K562 (cell line): ENCODE results near the gene PAX5.

Experiments
- CTCF ChIP-seq, 3 experiments: IDR thresholded peaks in 2 of 3; conservative IDR thresholded peaks in 1 of 3; 2 replicates each; pipeline ENCODE4 v1.5.1; 2011 to 2012; ENCODE audit warnings: low read length in 3 of 3, mild to moderate bottlenecking in 3 of 3, control low read depth in 2 of 3, improper control_type of control experiment in 1 of 3, inconsistent platforms in 1 of 3, low read depth in 1 of 3, mixed read lengths in 1 of 3, moderate library complexity in 1 of 3; ENCODE audit not compliant: insufficient read depth in 2 of 3
- FOXK2 ChIP-seq, 2 experiments: fragments of 450-650 bp; IDR thresholded peaks in 1 of 2; conservative IDR thresholded peaks in 1 of 2; 2 replicates each; pipeline ENCODE4 v1.6.1; 2016; ENCODE audit warnings: low read depth in 2 of 2, mild to moderate bottlenecking in 1 of 2
- GTF2A2 ChIP-seq: IDR thresholded peaks from 2 replicates; pipeline ENCODE4 v1.6.1; 2016; ENCODE audit warnings: mild to moderate bottlenecking, missing genetic modification characterization, missing compliant biosample characterization
- MAFK ChIP-seq: IDR thresholded peaks from 2 replicates; pipeline ENCODE4 v1.6.1; 2011; ENCODE audit warnings: low read length, improper control_type of control experiment
- NFIC ChIP-seq: fragments of 450-650 bp; IDR thresholded peaks from 2 replicates; pipeline ENCODE4 v1.6.1; 2017; ENCODE audit warnings: mild to moderate bottlenecking, inconsistent platforms
- POLR2AphosphoS5 ChIP-seq: IDR thresholded peaks from 2 replicates; pipeline ENCODE4 v1.6.1; 2011; ENCODE audit warnings: mild to moderate bottlenecking, low read depth, low read length, moderate library complexity; ENCODE audit not compliant: control insufficient read depth, insufficient read depth
- ZNF274 ChIP-seq: IDR thresholded peaks from 2 replicates; pipeline ENCODE4 v1.6.1; 2011; ENCODE audit warnings: low read depth, mild to moderate bottlenecking, low read length, moderate library complexity, borderline replicate concordance
- ZNF282 ChIP-seq: sonication (generic); formaldehyde crosslinking; IDR thresholded peaks from 2 replicates; pipeline ENCODE4 v1.8.1; 2023; ENCODE audit warnings: missing genetic modification reagents
- TF ChIP-seq, protein P1 (sequence below), 2 experiments: fragments of 450-650 bp; formaldehyde crosslinking in 1 of 2; IDR thresholded peaks; 2 replicates each; pipeline versions ENCODE4 v1.4.0 to v1.6.1; 2014 to 2020; ENCODE audit warnings: mild to moderate bottlenecking in 2 of 2, borderline replicate concordance in 1 of 2, low read depth in 1 of 2

DNA sequence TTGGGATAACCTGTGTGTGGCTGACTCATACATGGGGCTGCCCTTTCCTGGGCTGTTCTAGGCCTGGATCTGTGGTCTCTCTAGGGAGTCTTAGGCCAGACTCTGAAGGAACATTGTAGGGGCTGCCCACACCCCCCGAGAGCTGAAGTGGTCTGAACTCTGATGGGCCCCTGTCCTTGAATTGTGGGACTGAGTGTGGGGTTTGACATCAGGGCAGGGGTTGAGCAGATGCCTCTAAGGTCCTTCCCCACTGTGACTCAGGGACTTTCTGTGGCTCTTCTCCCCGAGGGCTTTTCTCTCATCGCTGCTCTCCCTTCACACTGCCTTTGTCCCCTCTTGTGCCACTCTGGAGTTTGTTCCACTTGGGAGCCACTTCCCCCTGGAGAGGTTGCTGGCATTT, 246.4 kb downstream of the PAX5 start:
- TF ChIP-seq POLR2AphosphoS5 (no peak), CTCF (IDR thresholded peaks at IDR 0.05 in 2 of 3, conservative IDR thresholded peaks at IDR 0.05 in 1 of 3; ENCODE audit: insufficient read depth in 2 of 3, low read depth in 1 of 3, low read length in 3 of 3) (no peak), ZNF274 (no peak), ZNF282 (no peak), MAFK (no peak), GTF2A2 (tag) (no peak), FOXK2 (conservative IDR thresholded peaks at IDR 0.05 in 1 of 2, IDR thresholded peaks at IDR 0.05 in 1 of 2; ENCODE audit: low read depth in 2 of 2) (no peak), NFIC (no peak)
- TF ChIP-seq, protein P1, sequence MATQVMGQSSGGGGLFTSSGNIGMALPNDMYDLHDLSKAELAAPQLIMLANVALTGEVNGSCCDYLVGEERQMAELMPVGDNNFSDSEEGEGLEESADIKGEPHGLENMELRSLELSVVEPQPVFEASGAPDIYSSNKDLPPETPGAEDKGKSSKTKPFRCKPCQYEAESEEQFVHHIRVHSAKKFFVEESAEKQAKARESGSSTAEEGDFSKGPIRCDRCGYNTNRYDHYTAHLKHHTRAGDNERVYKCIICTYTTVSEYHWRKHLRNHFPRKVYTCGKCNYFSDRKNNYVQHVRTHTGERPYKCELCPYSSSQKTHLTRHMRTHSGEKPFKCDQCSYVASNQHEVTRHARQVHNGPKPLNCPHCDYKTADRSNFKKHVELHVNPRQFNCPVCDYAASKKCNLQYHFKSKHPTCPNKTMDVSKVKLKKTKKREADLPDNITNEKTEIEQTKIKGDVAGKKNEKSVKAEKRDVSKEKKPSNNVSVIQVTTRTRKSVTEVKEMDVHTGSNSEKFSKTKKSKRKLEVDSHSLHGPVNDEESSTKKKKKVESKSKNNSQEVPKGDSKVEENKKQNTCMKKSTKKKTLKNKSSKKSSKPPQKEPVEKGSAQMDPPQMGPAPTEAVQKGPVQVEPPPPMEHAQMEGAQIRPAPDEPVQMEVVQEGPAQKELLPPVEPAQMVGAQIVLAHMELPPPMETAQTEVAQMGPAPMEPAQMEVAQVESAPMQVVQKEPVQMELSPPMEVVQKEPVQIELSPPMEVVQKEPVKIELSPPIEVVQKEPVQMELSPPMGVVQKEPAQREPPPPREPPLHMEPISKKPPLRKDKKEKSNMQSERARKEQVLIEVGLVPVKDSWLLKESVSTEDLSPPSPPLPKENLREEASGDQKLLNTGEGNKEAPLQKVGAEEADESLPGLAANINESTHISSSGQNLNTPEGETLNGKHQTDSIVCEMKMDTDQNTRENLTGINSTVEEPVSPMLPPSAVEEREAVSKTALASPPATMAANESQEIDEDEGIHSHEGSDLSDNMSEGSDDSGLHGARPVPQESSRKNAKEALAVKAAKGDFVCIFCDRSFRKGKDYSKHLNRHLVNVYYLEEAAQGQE (IDR thresholded peaks at IDR 0.05; ENCODE audit: borderline replicate concordance), result no peak
- TF ChIP-seq, protein P1 (CRISPR knock-in tag; IDR thresholded peaks at IDR 0.05; ENCODE audit: low read depth), result no peak
